NCI-H2081 treated with DMSO at 0.1 percent for 48 hours (cell line): Measurements from ENCODE around the gene ARSA.

Experiments used
- DNase-seq: peaks from one replicate; lab custom pipeline; 2025; lab: John Stamatoyannopoulos, UW

The ARSA gene

GRCh38 chr22:50604256-50605001, 23.5 kb downstream of the ARSA start:
- no peak for DNase-seq

- DNase-seq = no peak
Observed at GRCh38 chr22:50603511-50604255, 24.3 kb downstream of the ARSA start.

DNA sequence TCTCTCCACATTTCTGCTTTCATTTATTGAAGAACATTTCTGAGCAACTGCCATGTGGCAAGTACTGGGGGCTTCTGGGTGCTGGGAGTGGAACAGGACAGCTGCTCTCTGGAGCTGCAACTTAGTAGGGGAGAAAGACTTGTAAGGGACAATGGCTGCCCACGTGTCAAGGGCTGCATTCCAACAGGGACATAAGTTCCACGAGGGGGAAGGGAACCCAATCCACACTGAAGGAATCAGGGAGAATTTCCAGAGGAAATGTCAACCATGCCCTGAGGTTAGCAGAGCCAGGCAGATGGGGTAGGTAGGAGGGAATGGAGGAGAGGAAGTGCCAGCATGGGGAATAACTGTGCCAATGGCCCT, 25.6 kb downstream of the ARSA start:
- no peak for DNase-seq

- no peak for DNase-seq
Observed at GRCh38 chr22:50601669-50602337, 26.1 kb downstream of the ARSA start.

DNA sequence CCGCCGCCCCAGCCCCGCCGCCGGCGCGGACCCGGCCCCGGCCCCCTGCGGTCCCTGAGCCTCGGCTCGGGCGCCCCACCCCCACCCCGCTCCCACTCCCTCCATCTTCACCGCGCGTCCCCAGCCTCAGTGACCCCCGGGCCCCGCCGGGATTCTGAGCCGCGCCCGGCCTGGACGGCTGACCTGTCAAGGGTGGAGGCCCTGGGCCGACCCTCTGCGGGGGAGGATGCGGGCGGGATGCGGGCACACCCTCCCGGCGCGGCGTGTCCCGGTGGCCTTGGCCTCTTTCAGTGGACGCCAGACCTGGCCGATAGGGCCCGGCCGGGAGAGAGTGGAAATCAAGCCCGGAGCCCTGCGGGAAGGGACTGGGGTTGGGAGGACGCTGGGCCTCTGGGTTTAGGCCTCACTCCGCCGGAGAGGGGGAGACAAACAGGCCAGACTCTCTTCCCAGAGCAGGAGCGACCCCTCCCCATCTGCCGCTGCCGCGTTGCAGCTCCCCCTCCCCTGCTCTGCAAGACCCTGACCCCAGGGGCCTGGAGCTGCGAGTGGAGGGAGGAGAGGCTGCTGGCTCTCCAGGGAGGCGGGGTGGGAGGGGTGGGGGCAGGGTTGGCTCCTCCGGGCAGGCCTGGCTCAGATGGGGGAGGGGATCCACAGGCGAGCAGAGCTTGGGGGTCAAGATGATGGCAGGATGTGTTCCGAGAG, 26.8 kb downstream of the ARSA start:
- no peak for DNase-seq

GRCh38 chr22:50600538-50600937, 27.4 kb downstream of the ARSA start, which contains the start of gene MAPK8IP2:
Gene MAPK8IP2, plus strand, starts transcription at chr22:50600793. Its CDS starts 26 bp downstream, at chr22:50600819.
- no peak for DNase-seq

GRCh38 chr22:50599816-50600455, 28.0 kb downstream of the ARSA start:
- DNase-seq = no peak

DNA sequence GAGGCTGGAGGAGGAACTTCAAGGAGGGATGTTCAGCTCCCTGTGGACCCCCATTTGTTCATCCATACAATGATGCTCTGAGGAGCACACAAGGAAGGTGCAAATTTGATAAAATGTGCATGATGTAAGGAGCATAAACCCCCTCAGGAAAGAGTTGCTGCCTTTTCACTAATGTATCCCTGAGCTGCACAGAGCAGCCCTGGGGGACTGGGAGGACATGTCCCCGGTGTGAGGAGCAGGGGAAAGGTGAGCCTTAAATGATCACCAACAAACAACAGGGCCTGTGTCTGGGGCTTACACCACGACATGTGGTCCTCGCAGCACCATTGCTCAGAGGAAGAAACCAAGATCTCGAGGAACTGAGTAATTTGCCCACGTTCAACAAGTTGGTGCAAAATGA, 30.9 kb downstream of the ARSA start:
- no peak for DNase-seq

DNA sequence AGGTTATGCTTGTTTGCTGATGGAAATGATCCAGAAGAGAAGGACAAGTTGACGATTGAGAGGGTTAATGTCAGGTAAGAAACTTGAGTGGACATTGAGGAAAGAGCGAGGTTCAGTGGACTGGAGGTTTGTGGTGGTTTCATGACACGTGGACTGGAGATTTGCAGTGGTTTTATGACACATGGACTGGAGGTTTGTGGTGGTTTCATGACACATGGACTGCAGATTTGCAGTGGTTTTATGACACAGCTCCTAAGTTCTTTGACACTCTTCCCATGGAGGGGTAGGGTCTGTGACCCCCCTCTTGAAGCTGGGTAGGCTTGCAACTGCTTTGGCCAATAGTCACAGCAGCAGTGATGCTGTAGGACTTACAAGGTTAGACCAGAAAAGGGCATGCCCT, 32.8 kb downstream of the ARSA start:
- no peak for DNase-seq

DNA sequence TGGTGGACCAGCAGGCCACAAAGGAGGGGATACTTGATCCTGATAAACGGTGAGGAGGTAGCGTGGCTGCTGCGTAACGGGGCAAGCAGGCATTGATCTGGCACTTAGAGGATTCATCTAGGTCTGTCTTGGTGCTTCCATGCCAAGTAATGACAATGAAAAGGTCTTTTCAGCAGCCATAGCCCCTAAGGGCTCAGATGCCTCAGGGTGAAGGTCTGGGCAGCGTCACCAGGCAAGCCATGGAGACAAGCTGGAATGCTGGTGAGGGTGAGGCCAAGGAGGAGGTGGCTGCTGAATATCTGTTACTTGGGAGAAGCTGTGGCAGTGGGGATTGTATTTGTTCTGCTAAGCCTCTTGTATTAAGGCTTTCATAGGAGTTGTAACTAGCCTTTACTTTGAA, 40.5 kb downstream of the ARSA start:
- no peak for DNase-seq

DNA sequence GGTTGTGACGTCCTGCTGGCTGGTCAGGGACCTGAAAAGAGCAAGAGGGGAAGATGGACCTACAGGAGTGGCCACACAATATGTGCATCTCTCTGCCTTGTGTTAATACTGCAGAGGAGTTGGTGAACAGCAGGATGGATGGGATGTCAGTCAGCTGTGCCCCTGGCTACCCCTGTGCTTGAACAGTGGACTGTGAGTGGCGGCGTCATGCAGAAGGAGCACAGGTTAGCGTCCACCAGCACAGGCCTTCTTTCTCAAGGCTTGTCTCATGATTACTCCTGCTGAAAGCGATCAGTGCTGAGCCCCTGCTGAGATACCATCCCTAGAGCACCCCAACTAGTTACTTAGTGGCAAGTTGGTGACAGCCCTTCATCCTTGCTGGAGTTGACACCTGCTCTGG, 41.5 kb downstream of the ARSA start:
- no peak for DNase-seq

DNA sequence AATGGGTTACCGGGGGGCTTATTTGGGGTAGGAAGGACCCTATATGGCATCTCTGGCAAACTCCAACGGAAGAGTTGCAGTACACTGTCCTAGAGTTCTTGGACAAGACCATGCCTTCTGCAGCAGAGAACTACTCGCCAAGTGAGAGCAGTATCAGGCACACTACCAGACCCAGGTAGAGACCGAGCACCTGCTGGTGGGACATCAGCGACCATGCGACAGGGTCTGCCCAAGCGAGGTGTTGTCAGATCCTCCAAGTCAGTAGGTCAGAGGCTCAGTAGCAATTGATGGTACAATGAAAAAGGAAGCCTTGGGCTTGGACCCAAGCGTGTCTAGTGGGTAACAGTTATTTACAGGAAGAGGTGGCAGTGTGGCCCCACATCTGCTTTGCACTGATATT, 42.2 kb downstream of the ARSA start:
- DNase-seq = no peak

DNA sequence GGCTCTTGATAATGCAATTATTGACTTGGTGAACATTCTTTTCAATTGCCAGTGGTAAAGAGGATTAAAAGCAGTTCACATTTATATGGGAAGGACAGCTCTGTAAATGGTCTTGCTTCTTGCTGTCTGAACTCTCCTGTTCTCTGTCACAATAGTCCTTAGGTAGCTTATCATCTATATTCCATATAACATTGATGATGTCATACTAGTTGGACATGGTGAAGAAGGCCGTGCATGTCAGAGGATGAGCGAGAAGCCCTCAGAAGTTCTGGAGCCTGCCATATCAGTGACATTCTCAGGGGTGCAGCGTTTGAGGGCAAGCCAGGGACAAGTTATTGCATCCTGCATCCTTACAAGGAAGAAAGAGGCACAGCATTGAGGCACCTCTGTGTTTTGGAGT, 42.7 kb downstream of the ARSA start:
- DNase-seq = no peak

- DNase-seq = no peak
Observed at GRCh38 chr22:50584106-50585096, 43.6 kb downstream of the ARSA start.

DNA sequence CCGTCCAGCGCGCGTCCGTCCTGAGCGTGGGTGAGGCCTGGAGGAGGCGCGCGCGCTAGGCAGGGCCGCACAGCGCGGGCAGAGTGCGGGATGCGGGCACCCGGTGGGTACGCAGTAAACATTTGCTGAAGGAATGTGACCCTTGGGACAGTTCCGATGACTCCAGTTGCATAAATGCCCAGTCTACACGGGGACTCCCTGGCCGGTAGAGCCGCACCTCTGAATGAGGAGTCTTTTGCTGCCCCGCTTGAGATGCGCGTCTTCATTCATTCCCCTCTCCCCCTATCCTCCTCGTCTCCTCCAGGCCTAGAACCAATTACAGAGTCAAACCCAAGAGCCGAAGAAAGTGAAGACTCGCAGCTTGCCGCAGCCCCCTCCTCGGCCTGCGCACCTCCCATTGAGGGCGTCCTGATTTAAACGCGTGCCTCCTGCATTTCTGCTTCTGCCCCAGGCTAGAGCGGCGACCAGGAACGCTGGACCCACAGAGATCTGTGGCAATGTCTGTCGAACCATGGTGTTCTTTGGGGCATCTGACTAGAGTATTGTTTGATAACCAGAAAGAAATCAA, 44.6 kb downstream of the ARSA start:
- DNase-seq = no peak

GRCh38 chr22:50582493-50583293, 45.3 kb downstream of the ARSA start, which contains the start of gene CHKB:
Gene CHKB, minus strand, starts transcription at chr22:50582849. Its CDS starts 68 bp downstream, at chr22:50582781.
- DNase-seq = peak; percentile 84

- DNase-seq = no peak
Observed at GRCh38 chr22:50581950-50582492, 45.9 kb downstream of the ARSA start.

- DNase-seq = no peak
Observed at GRCh38 chr22:50581031-50581949, 46.7 kb downstream of the ARSA start.
